Astrocyte (in vitro differentiated cells and primary cell): ENCODE data around the gene PCID2. TPM values are rescaled to one million over a fixed set of nuclear protein-coding genes. Genes with fewer than 3 reads are reported as not detected.

Experiments
- DNase-seq: peaks from one replicate; pipeline ENCODE4 v3.0.0-alpha.2; 2010; ENCODE audit warnings: low read depth
- FAIRE-seq: peaks from 2 replicates; lab custom pipeline; 2011; peaks lifted over from hg19 to GRCh38; lab: Jason Lieb, UNC
- H2AFZ ChIP-seq: 2 replicates; pipeline ENCODE4 v1.6.0; 2012; ENCODE audit warnings: low read depth, low read length, inconsistent platforms
- H3K27ac ChIP-seq: 2 replicates; pipeline ENCODE4 v1.5.1; 2011; ENCODE audit warnings: low read depth, low read length, inconsistent platforms
- H3K27me3 ChIP-seq: 2 replicates; pipeline ENCODE4 v1.6.0; 2011; ENCODE audit warnings: low read length, inconsistent platforms; ENCODE audit not compliant: insufficient read depth
- H3K36me3 ChIP-seq: 2 replicates; pipeline ENCODE4 v1.5.1; 2011; ENCODE audit warnings: low read length, inconsistent platforms; ENCODE audit not compliant: insufficient read depth
- H3K4me1 ChIP-seq: 2 replicates; pipeline ENCODE4 v1.5.1; 2011; ENCODE audit warnings: low read length, inconsistent platforms; ENCODE audit not compliant: insufficient read depth
- H3K4me2 ChIP-seq: 2 replicates; pipeline ENCODE4 v1.6.0; 2012; ENCODE audit warnings: low read length, inconsistent platforms
- H3K4me3 ChIP-seq: 2 replicates; pipeline ENCODE4 v1.5.1; 2011; ENCODE audit warnings: low read depth, mild to moderate bottlenecking, low read length, inconsistent platforms; ENCODE audit not compliant: insufficient read depth
- H3K79me2 ChIP-seq: 2 replicates; pipeline ENCODE4 v1.6.0; 2012; ENCODE audit warnings: mild to moderate bottlenecking, low read length, inconsistent platforms; ENCODE audit not compliant: insufficient read depth
- H3K9ac ChIP-seq: 2 replicates; pipeline ENCODE4 v1.6.0; 2012; ENCODE audit warnings: mild to moderate bottlenecking, low read length, inconsistent platforms
- H3K9me3 ChIP-seq: 2 replicates; pipeline ENCODE4 v1.5.1; 2012; ENCODE audit warnings: low read depth, mild to moderate bottlenecking, low read length, inconsistent platforms; ENCODE audit not compliant: insufficient read depth
- H4K20me1 ChIP-seq: 2 replicates; pipeline ENCODE4 v1.6.0; 2012; ENCODE audit warnings: low read length, inconsistent platforms; ENCODE audit not compliant: insufficient read depth
- H3K27ac Mint-ChIP-seq: one replicate; pipeline ENCODE4 v1.8.0; 2021; ENCODE audit warnings: mild to moderate bottlenecking, mixed read lengths; ENCODE audit not compliant: unreplicated experiment
- H3K27me3 Mint-ChIP-seq: one replicate; pipeline ENCODE4 v1.8.0; 2021; ENCODE audit warnings: low read depth, mixed read lengths; ENCODE audit not compliant: unreplicated experiment
- H3K36me3 Mint-ChIP-seq: one replicate; pipeline ENCODE4 v1.8.0; 2021; ENCODE audit warnings: low read depth, mixed read lengths; ENCODE audit not compliant: unreplicated experiment
- H3K4me1 Mint-ChIP-seq: one replicate; pipeline ENCODE4 v1.8.0; 2021; ENCODE audit warnings: low read depth, mixed read lengths; ENCODE audit not compliant: unreplicated experiment
- H3K4me3 Mint-ChIP-seq: one replicate; pipeline ENCODE4 v1.8.0; 2021; ENCODE audit warnings: mild to moderate bottlenecking, moderate library complexity, mixed read lengths; ENCODE audit not compliant: unreplicated experiment
- H3K9me3 Mint-ChIP-seq: one replicate; pipeline ENCODE4 v1.8.0; 2021; ENCODE audit warnings: mild to moderate bottlenecking, mixed read lengths; ENCODE audit not compliant: unreplicated experiment
- EZH2 ChIP-seq: IDR thresholded peaks from 2 replicates; pipeline ENCODE4 v1.6.1; 2012; ENCODE audit warnings: mild to moderate bottlenecking, low read length, inconsistent platforms; ENCODE audit not compliant: insufficient read depth
- total RNA-seq: library from RNA; stranded (reverse); gene quantifications from 2 replicates; pipeline ENCODE4 v1.2.1, GENCODE V29; 2021
- TF ChIP-seq, protein P1 (sequence below): IDR thresholded peaks from 2 replicates; pipeline ENCODE4 v1.5.1; 2011; ENCODE audit warnings: low read depth, mild to moderate bottlenecking, inconsistent platforms, low read length, moderate library complexity; ENCODE audit not compliant: insufficient read depth

PCID2 gene
- total RNA-seq, 1 donor from 2014 or later = 31.5 TPM

GRCh38 chr13:113216254-113217048 is 8.0 kb upstream of the PCID2 start:
- H3K4me1 ChIP-seq = peaks cover 16% of the 10 kb centered on the region
- FAIRE-seq (no peak), DNase-seq (peak; percentile 78)
- peaks cover 8% of the 10 kb centered on the region for H3K4me1 Mint-ChIP-seq
- H3K27ac Mint-ChIP-seq = peak overlapping the region; percentile 44
- H2AFZ ChIP-seq = no peak overlapping the region
- peaks cover 11% of the 10 kb centered on the region for H3K36me3 Mint-ChIP-seq
- H4K20me1 ChIP-seq = peaks cover 90% of the 10 kb centered on the region
- peaks cover 100% of the 10 kb centered on the region for H3K79me2 ChIP-seq
- no peaks in the 10 kb centered on the region for H3K27me3 ChIP-seq
- H3K9ac ChIP-seq = peak overlapping the region; percentile 44
- H3K4me3 ChIP-seq = no peak overlapping the region
- peaks cover 27% of the 10 kb centered on the region for H3K36me3 ChIP-seq
- TF ChIP-seq EZH2 = no peak
- TF ChIP-seq, protein P1, sequence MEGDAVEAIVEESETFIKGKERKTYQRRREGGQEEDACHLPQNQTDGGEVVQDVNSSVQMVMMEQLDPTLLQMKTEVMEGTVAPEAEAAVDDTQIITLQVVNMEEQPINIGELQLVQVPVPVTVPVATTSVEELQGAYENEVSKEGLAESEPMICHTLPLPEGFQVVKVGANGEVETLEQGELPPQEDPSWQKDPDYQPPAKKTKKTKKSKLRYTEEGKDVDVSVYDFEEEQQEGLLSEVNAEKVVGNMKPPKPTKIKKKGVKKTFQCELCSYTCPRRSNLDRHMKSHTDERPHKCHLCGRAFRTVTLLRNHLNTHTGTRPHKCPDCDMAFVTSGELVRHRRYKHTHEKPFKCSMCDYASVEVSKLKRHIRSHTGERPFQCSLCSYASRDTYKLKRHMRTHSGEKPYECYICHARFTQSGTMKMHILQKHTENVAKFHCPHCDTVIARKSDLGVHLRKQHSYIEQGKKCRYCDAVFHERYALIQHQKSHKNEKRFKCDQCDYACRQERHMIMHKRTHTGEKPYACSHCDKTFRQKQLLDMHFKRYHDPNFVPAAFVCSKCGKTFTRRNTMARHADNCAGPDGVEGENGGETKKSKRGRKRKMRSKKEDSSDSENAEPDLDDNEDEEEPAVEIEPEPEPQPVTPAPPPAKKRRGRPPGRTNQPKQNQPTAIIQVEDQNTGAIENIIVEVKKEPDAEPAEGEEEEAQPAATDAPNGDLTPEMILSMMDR = no peak
- H3K4me3 Mint-ChIP-seq = no peak overlapping the region
- no peaks in the 10 kb centered on the region for H3K9me3 ChIP-seq
- H3K4me2 ChIP-seq = peak overlapping the region; percentile 76
- no peaks in the 10 kb centered on the region for H3K9me3 Mint-ChIP-seq
- peak overlapping the region; percentile 35 for H3K27ac ChIP-seq
- no peaks in the 10 kb centered on the region for H3K27me3 Mint-ChIP-seq

GRCh38 chr13:113211774-113212173 is 3.3 kb upstream of the PCID2 start:
- DNase-seq (no peak), FAIRE-seq (no peak)

More at GRCh38 chr13:113211774-113212173, 3.3 kb upstream of the PCID2 start:
- Mint-ChIP-seq H3K4me1 (peaks cover 11% of the 10 kb centered on the region), H3K4me3 (peak overlapping the region; percentile 90), H3K27ac (no peak overlapping the region), H3K9me3 (no peaks in the 10 kb centered on the region), H3K27me3 (no peaks in the 10 kb centered on the region), H3K36me3 (peaks cover 3% of the 10 kb centered on the region)
- Histone ChIP-seq H3K27ac (no peak overlapping the region), H2AFZ (no peak overlapping the region), H3K9ac (no peak overlapping the region), H3K4me3 (no peak overlapping the region), H3K4me1 (peaks cover 25% of the 10 kb centered on the region), H3K27me3 (no peaks in the 10 kb centered on the region), H3K79me2 (peaks cover 89% of the 10 kb centered on the region), H4K20me1 (peaks cover 64% of the 10 kb centered on the region), H3K9me3 (no peaks in the 10 kb centered on the region), H3K36me3 (peaks cover 4% of the 10 kb centered on the region), H3K4me2 (no peak overlapping the region)
- TF ChIP-seq, protein P1 = no peak
- TF ChIP-seq EZH2 = no peak
